KG1 (cell line): ENCODE data around the gene ITPRIPL2.

Source experiments
- DNase-seq: peaks from one replicate; lab custom pipeline; 2025; lab: John Stamatoyannopoulos, UW

ITPRIPL2 gene

GRCh38 chr16:19093631-19094541 lies 19.9 kb upstream of the ITPRIPL2 start:
- DNase-seq = no peak

- no peak for DNase-seq
Measured at GRCh38 chr16:19094542-19095365, 19.0 kb upstream of the ITPRIPL2 start.

GRCh38 chr16:19095654-19096053 lies 18.1 kb upstream of the ITPRIPL2 start:
- DNase-seq = no peak

GRCh38 chr16:19098173-19098572 lies 15.6 kb upstream of the ITPRIPL2 start:
- no peak for DNase-seq

- DNase-seq = no peak
Measured at GRCh38 chr16:19102187-19102872, 11.4 kb upstream of the ITPRIPL2 start.

- no peak for DNase-seq
Measured at GRCh38 chr16:19104607-19105006, 9.2 kb upstream of the ITPRIPL2 start.

GRCh38 chr16:19105131-19105530 lies 8.6 kb upstream of the ITPRIPL2 start:
- DNase-seq = no peak

GRCh38 chr16:19105891-19106624 lies 7.7 kb upstream of the ITPRIPL2 start:
- no peak for DNase-seq

- DNase-seq = no peak
Measured at GRCh38 chr16:19106625-19107020, 7.1 kb upstream of the ITPRIPL2 start.

GRCh38 chr16:19108409-19109287 lies 5.1 kb upstream of the ITPRIPL2 start:
- no peak for DNase-seq

- no peak for DNase-seq
Measured at GRCh38 chr16:19109288-19109664, 4.5 kb upstream of the ITPRIPL2 start.

GRCh38 chr16:19110537-19111360 lies 3.0 kb upstream of the ITPRIPL2 start:
- DNase-seq = no peak

GRCh38 chr16:19112099-19112407 lies 1.7 kb upstream of the ITPRIPL2 start:
- no peak for DNase-seq

- no peak for DNase-seq
Measured at GRCh38 chr16:19114359-19115147, 789 bp downstream of the ITPRIPL2 start.

- no peak for DNase-seq
Measured at GRCh38 chr16:19115148-19116021, 1.6 kb downstream of the ITPRIPL2 start.

- no peak for DNase-seq
Measured at GRCh38 chr16:19116711-19117449, 3.1 kb downstream of the ITPRIPL2 start.

GRCh38 chr16:19118938-19119431 lies 5.2 kb downstream of the ITPRIPL2 start:
- peak; percentile 23 for DNase-seq
